ENCODE data around the gene AOC1.
"Not testable (repeated sequence)": the region's sequence is repeated elsewhere in the genome, so short reads cannot be mapped to it uniquely, and the experiment has no call there.

AOC1 gene

GRCh38 chr7:150852371-150852905 lies at the start of gene AOC1:
Gene AOC1, plus strand, starts transcription at chr7:150852517. Its CDS starts 3,954 bp downstream, at chr7:150856471.
- DNase-seq (ENCODE audit: insufficient read length, low spot score) (no peak), FAIRE-seq (no peak)

GRCh38 chr7:150803161-150803860 lies 49.0 kb upstream of the AOC1 start:
- DNase-seq (ENCODE audit: insufficient read length, low spot score) (no peak), FAIRE-seq (no peak)

- no peak for DNase-seq (ENCODE audit: insufficient read length, low spot score)
- FAIRE-seq = no peak
Measured at GRCh38 chr7:150804802-150805201, 47.5 kb upstream of the AOC1 start.

GRCh38 chr7:150805864-150806263 lies 46.5 kb upstream of the AOC1 start:
- no peak for FAIRE-seq
- DNase-seq (ENCODE audit: insufficient read length, low spot score) = no peak

- DNase-seq (ENCODE audit: insufficient read length, low spot score) (no peak), FAIRE-seq (no peak)
Measured at GRCh38 chr7:150806454-150806853, 45.9 kb upstream of the AOC1 start.

GRCh38 chr7:150806863-150807262 lies 45.5 kb upstream of the AOC1 start:
- FAIRE-seq (no peak), DNase-seq (ENCODE audit: insufficient read length, low spot score) (no peak)

GRCh38 chr7:150807616-150808438 lies 44.5 kb upstream of the AOC1 start:
- not testable (repeated sequence) for DNase-seq (ENCODE audit: insufficient read length, low spot score); FAIRE-seq

GRCh38 chr7:150814328-150815001 lies 37.9 kb upstream of the AOC1 start:
- no peak for FAIRE-seq
- DNase-seq (ENCODE audit: insufficient read length, low spot score) = no peak

GRCh38 chr7:150818971-150819370 lies 33.3 kb upstream of the AOC1 start:
- DNase-seq (ENCODE audit: insufficient read length, low spot score) (no peak), FAIRE-seq (no peak)

- DNase-seq (ENCODE audit: insufficient read length, low spot score) (no peak), FAIRE-seq (no peak)
Measured at GRCh38 chr7:150820148-150820547, 32.2 kb upstream of the AOC1 start.

GRCh38 chr7:150820578-150821198 lies 31.6 kb upstream of the AOC1 start:
- no peak for DNase-seq (ENCODE audit: insufficient read length, low spot score)
- FAIRE-seq = no peak

- no peak for DNase-seq (ENCODE audit: insufficient read length, low spot score)
- FAIRE-seq = no peak
Measured at GRCh38 chr7:150823043-150823442, 29.3 kb upstream of the AOC1 start.

GRCh38 chr7:150823484-150824126 lies 28.7 kb upstream of the AOC1 start:
- DNase-seq (ENCODE audit: insufficient read length, low spot score) (no peak), FAIRE-seq (no peak)

GRCh38 chr7:150824379-150825177 lies 27.7 kb upstream of the AOC1 start:
- no peak for DNase-seq (ENCODE audit: insufficient read length, low spot score)
- no peak for FAIRE-seq

- DNase-seq (ENCODE audit: insufficient read length, low spot score) (no peak), FAIRE-seq (no peak)
Measured at GRCh38 chr7:150826061-150826849, 26.1 kb upstream of the AOC1 start.

GRCh38 chr7:150828384-150828783 lies 23.9 kb upstream of the AOC1 start:
- FAIRE-seq = no peak
- no peak for DNase-seq (ENCODE audit: insufficient read length, low spot score)

GRCh38 chr7:150829426-150829825 lies 22.9 kb upstream of the AOC1 start:
- no peak for DNase-seq (ENCODE audit: insufficient read length, low spot score)
- FAIRE-seq = no peak

GRCh38 chr7:150830937-150831336 lies 21.4 kb upstream of the AOC1 start:
- DNase-seq (ENCODE audit: insufficient read length, low spot score) = no peak
- no peak for FAIRE-seq

- FAIRE-seq (no peak), DNase-seq (ENCODE audit: insufficient read length, low spot score) (no peak)
Measured at GRCh38 chr7:150831851-150832250, 20.5 kb upstream of the AOC1 start.

All from HTR-8/SVneo (cell line).